ENCODE data around the gene SH3RF3.

DNA sequence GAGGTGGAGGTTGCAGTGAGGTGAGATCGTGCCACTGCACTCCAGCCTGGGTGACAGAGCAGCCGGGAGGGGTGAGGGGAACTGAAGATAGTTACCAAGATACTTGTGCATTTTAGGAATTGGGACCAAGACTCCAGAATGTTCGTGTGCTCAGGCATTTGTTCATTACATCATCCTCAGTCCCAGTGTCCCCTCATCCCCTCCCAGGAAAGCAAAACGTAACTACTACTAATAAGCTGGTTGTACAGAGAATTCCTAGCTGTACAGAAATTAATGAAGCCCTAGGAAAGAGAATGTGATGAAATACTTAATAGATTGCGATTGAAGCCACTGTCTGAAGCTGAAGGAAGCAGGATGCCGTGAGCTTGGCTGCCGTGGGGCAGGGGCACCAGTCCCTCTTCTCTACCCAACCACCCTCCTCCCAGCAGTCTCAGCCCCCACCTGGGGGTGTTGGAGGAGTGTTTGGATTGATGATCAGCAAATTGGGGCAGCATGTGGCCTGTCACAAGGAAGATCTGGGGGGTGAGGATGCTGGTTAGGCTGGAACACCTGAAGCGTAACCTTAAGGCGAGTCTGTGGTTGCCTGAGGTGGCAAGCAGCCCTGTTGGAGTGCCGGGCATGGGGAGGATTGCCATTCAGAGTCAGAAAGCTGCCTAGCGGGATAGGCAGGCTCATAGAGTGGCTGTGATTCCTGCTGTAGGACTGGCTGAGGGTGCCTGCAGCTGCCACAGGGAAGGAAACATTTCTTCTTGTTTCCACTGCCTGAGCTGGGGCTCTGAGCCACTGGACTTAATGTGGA lies 140.9 kb downstream of the SH3RF3 start:
- TF ChIP-seq, protein P1, sequence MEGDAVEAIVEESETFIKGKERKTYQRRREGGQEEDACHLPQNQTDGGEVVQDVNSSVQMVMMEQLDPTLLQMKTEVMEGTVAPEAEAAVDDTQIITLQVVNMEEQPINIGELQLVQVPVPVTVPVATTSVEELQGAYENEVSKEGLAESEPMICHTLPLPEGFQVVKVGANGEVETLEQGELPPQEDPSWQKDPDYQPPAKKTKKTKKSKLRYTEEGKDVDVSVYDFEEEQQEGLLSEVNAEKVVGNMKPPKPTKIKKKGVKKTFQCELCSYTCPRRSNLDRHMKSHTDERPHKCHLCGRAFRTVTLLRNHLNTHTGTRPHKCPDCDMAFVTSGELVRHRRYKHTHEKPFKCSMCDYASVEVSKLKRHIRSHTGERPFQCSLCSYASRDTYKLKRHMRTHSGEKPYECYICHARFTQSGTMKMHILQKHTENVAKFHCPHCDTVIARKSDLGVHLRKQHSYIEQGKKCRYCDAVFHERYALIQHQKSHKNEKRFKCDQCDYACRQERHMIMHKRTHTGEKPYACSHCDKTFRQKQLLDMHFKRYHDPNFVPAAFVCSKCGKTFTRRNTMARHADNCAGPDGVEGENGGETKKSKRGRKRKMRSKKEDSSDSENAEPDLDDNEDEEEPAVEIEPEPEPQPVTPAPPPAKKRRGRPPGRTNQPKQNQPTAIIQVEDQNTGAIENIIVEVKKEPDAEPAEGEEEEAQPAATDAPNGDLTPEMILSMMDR (IDR thresholded peaks at IDR 0.05): no peak
- TF ChIP-seq POLR2A (IDR thresholded peaks at IDR 0.05): no peak
